Spleen (tissue), 13 donors: ENCODE results near the gene SNX11. TPM values are rescaled to one million over a fixed set of nuclear protein-coding genes. Genes with fewer than 3 reads are reported as not detected.

Experiments used
- DNase-seq: peaks from one replicate; pipeline ENCODE4 v3.0.0-alpha.2; 2020
- H3K27ac ChIP-seq, 8 donors: fragments of 200-600 bp; sonication (generic) in 7 of 8; 1 replicate in 4 of 8; 2 replicates in 4 of 8; pipeline versions ENCODE4 v1.5.0 to v1.8.0; 2016 to 2021; ENCODE audit warnings: inconsistent platforms in 4 of 8, mild to moderate bottlenecking in 4 of 8, moderate library complexity in 1 of 8
- H3K27me3 ChIP-seq, 7 donors: fragments of 200-600 bp; sonication (generic) in 6 of 7; replicated peaks in 1 of 7; 1 replicate in 4 of 7; 2 replicates in 3 of 7; pipeline versions ENCODE4 v1.5.0 to v1.8.0; 2016 to 2021; ENCODE audit warnings: inconsistent platforms in 3 of 7, mild to moderate bottlenecking in 1 of 7
- H3K36me3 ChIP-seq, 6 donors: fragments of 200-600 bp; sonication (generic) in 5 of 6; 1 replicate in 4 of 6; 2 replicates in 2 of 6; pipeline versions ENCODE4 v1.5.0 to v1.8.0; 2016 to 2021; ENCODE audit warnings: inconsistent platforms in 2 of 6
- H3K4me1 ChIP-seq, 6 donors: fragments of 200-600 bp; sonication (generic) in 5 of 6; 1 replicate in 3 of 6; 2 replicates in 3 of 6; pipeline versions ENCODE4 v1.5.0 to v1.8.0; 2016 to 2021; ENCODE audit warnings: inconsistent platforms in 3 of 6
- H3K4me3 ChIP-seq, 8 donors: fragments of 200-600 bp; sonication (generic) in 7 of 8; 1 replicate in 4 of 8; 2 replicates in 4 of 8; pipeline versions ENCODE4 v1.5.0 to v1.8.0; 2016 to 2021; ENCODE audit warnings: inconsistent platforms in 4 of 8, mild to moderate bottlenecking in 4 of 8, moderate library complexity in 2 of 8
- H3K9me3 ChIP-seq, 8 donors: fragments of 200-600 bp; sonication (generic) in 7 of 8; 1 replicate in 4 of 8; 2 replicates in 4 of 8; pipeline versions ENCODE4 v1.5.0 to v1.8.0; 2016 to 2021; ENCODE audit warnings: inconsistent platforms in 4 of 8
- CTCF ChIP-seq, 11 experiments: fragments of 200-600 bp in 7 of 11; fragments of 450-650 bp in 4 of 11; sonication (generic) in 4 of 11; IDR thresholded peaks in 8 of 11; conservative IDR thresholded peaks in 3 of 11; 1 replicate in 7 of 11; 2 replicates in 4 of 11; pipeline versions ENCODE4 v1.4.0 to v1.8.0; 2016 to 2021; ENCODE audit warnings: antibody characterized with exemption in 11 of 11, inconsistent platforms in 4 of 11, mild to moderate bottlenecking in 1 of 11
- POLR2A ChIP-seq, 3 donors: fragments of 450-650 bp; IDR thresholded peaks; one replicate each; pipeline ENCODE4 v1.5.1; 2017; ENCODE audit warnings: antibody characterized with exemption in 3 of 3, mild to moderate bottlenecking in 1 of 3
- POLR2AphosphoS5 ChIP-seq, 3 donors: sonication (generic); formaldehyde crosslinking; IDR thresholded peaks; one replicate each; pipeline ENCODE4 v1.5.1; 2017; ENCODE audit warnings: antibody characterized with exemption in 3 of 3
- WGBS, 5 donors: extraction: QIAGEN DNeasy Blood & Tissue Kit in 3 of 5; methylation state at CpG; one replicate each; pipeline versions ENCODE4 v1.1.5 to v1.1.7; 2013 to 2018; 5-methylcytosine and 5-hydroxymethylcytosine counted together
- intact Hi-C: fragments of 100-400 bp; cut with DNase I; formaldehyde crosslinking; loops from one replicate; pipeline ENCODE4 v1.15.0; 2023; ENCODE audit warnings: low total_unique reads
- long read RNA-seq, 2 donors: transcript quantifications; one replicate each; lab custom pipeline, GENCODE V29; 2026
- polyA plus RNA-seq, 3 donors: library from polyadenylated mRNA; stranded (reverse); fragments of 200-250 nt; gene quantifications; one replicate each; pipeline ENCODE4 v1.2.1, GENCODE V29; 2013
- total RNA-seq, 7 donors: library from RNA; depleted of rRNA in 3 of 7; stranded (reverse); fragments of >200 nt in 3 of 7; fragmentation: NEBNext Ultra II Directional in 4 of 7; extraction: Animal tissue kit (Norgen Biotek cat#: 25700) in 4 of 7; gene quantifications; one replicate each; pipeline versions ENCODE4 v1.1.0 to v1.2.1, GENCODE V29; 2016 to 2021
- donor health status: healthy with polysubstance abuse.
- donor health status: DM: no; HTN: no; CAD: no; lungs with moderate emphysema.
- donor health status: DM: no; HTN: no; CAD: no.
- donor health status: Bipolar disorder and iron deficiency.
- donor health status: healthy.
- donor health status: DM: no; HTN: no; CAD: no.
- donor health status: DM: yes; HTN: yes; CAD: no.

Gene SNX11
- total RNA-seq (10 to 100 TPM; 31.8 to 45.4 (median 39.2) TPM), polyA plus RNA-seq (10 to 100 TPM; 17.6 to 27.3 (median 26.3) TPM)
- long read RNA-seq, donor 1, transcript SNX11-201 (7 exons, 2,315 nt), result major isoform, 6 of 7 reads
- long read RNA-seq, donor 1, partial matches to known transcripts, result 0 of 7 reads
- long read RNA-seq, donor 1, other reads (novel, unspliced or antisense), result 0 of 7 reads
- long read RNA-seq, donor 2, partial matches to known transcripts, result 0 of 1 reads
- long read RNA-seq, donor 2, other reads (novel, unspliced or antisense), result 0 of 1 reads

GRCh38 chr17:48107137-48108055 lies at the start of gene SNX11:
TSS of gene SNX11 (plus strand) at chr17:48107766. CDS start at chr17:48112044, 4,278 bp downstream.
- TF ChIP-seq POLR2A (IDR thresholded peaks at IDR 0.05), result peak; percentile 24 to 56 (median 47)
- peak; percentile 93 to 95 (median 95) for TF ChIP-seq POLR2AphosphoS5 (IDR thresholded peaks at IDR 0.05)
- peak in 4 of 11 experiments; percentile 20 to 34 (median 30) for TF ChIP-seq CTCF (IDR thresholded peaks at IDR 0.05 in 8 of 11, conservative IDR thresholded peaks at IDR 0.05 in 3 of 11)
- intact Hi-C loops, result no loop called here
- Histone ChIP-seq H3K4me3 (peak within 1 kb of the TSS; percentile 63 to 94 (median 80)), H3K9me3 (peaks cover 0 to 6% (median 0%) of the 10 kb centered on the region in 8 donors), H3K4me1 (peaks cover 25 to 88% (median 57%) of the 10 kb centered on the region in 6 donors), H3K27ac (peak within 1 kb of the TSS; percentile 92 to 99 (median 96)), H3K27me3 (no peaks in the 10 kb centered on the region), H3K36me3 (no peaks in the 10 kb centered on the region)
- WGBS, 5 donors, result 0 to 1% (median 1%) methylated on average over 23 to 64 of the region's 64 CpGs
- peak; percentile 98 for DNase-seq

GRCh38 chr17:48058393-48059124 lies 49.0 kb upstream of the SNX11 start:
- peaks cover 5 to 100% (median 71%) of the 10 kb centered on the region in 6 donors for H3K36me3 ChIP-seq
- TF ChIP-seq POLR2A (IDR thresholded peaks at IDR 0.05) (no peak), POLR2AphosphoS5 (IDR thresholded peaks at IDR 0.05) (no peak), CTCF (IDR thresholded peaks at IDR 0.05 in 8 of 11, conservative IDR thresholded peaks at IDR 0.05 in 3 of 11) (no peak)
- WGBS, 5 donors, result 81 to 94% (median 85%) methylated on average over 10 to 11 of the region's 11 CpGs

GRCh38 chr17:48059125-48059668 lies 48.4 kb upstream of the SNX11 start:
- Histone ChIP-seq H3K36me3 (peaks cover 5 to 100% (median 75%) of the 10 kb centered on the region in 6 donors), H3K27ac (peak overlapping the region in 4 of 8 donors; percentile 5 to 33 (median 20)), H3K27me3 (no peaks in the 10 kb centered on the region), H3K4me3 (no peak overlapping the region), H3K9me3 (no peaks in the 10 kb centered on the region), H3K4me1 (peaks cover 17 to 68% (median 47%) of the 10 kb centered on the region in 6 donors)
- peak; percentile 59 for DNase-seq
- WGBS, 5 donors, result 91 to 96% (median 94%) methylated on average over 28 to 32 of the region's 32 CpGs
- TF ChIP-seq CTCF (IDR thresholded peaks at IDR 0.05 in 8 of 11, conservative IDR thresholded peaks at IDR 0.05 in 3 of 11), result no peak
- TF ChIP-seq POLR2A (IDR thresholded peaks at IDR 0.05), result no peak
- TF ChIP-seq POLR2AphosphoS5 (IDR thresholded peaks at IDR 0.05), result peak in 1 of 3 donors; percentile 22
- intact Hi-C loops, result no loop called here

More at GRCh38 chr17:48058393-48059124, 49.0 kb upstream of the SNX11 start:
- Histone ChIP-seq H3K27me3 (no peaks in the 10 kb centered on the region), H3K27ac (peak overlapping the region in 3 of 8 donors; percentile 10 to 97 (median 18)), H3K4me3 (no peak overlapping the region), H3K4me1 (peaks cover 20 to 74% (median 52%) of the 10 kb centered on the region in 6 donors), H3K9me3 (no peaks in the 10 kb centered on the region)
- peak; percentile 44 for DNase-seq
- intact Hi-C loops, result no loop called here
